HG03280 (cell line): ENCODE results near the gene TMA16.

ENCODE experiments used
- ATAC-seq: cut with Tn5 transposase; IDR thresholded peaks from one replicate; pipeline ENCODE4 v1.9.1; 2021; ENCODE audit warnings: mild to moderate bottlenecking, moderate library complexity; ENCODE audit not compliant: unreplicated experiment

The TMA16 gene

DNA sequence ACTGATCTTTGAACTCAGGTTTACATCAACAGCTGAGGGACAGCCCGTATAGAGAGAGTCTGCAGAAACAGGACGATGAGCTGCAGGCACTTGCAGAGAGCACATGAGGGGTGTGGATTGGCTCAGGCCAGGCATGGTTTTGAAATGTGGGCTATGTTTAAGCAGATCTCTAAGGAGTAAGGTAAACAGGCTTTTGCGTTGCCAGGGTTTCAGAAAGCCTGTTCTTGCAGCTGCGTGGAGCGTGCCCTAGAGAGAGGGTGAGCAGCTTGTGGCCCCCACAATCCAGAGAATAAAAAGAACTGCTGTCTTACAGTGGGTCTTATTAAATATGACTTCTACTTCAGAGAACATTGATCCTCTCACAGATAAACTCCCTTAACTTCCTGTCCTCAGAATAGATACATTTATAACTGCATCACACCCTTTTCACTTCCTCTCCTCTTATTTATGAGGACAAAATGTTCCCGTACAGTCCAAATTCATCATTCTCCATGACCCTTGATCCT, 64.1 kb downstream of the TMA16 start:
- ATAC-seq, result peak; percentile 61

DNA sequence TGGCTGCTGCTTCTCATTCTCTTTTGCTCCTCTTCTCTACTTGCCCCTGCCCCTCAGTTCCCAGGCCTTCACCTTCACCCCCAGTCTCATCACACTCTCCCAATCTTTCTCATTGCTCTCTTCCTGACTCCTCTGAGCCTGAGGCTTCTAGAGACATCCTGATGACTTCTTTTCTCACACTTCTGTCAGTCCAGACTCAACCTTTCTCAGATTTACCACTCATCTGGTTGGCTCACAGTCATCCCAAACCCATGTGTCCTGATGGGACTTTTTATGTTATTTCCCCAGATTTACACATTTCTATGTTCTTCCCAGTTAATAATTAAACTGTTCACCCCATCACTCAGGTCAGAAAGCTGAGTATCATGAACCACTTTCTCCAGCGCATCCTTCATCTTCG, 68.0 kb downstream of the TMA16 start:
- no peak for ATAC-seq

DNA sequence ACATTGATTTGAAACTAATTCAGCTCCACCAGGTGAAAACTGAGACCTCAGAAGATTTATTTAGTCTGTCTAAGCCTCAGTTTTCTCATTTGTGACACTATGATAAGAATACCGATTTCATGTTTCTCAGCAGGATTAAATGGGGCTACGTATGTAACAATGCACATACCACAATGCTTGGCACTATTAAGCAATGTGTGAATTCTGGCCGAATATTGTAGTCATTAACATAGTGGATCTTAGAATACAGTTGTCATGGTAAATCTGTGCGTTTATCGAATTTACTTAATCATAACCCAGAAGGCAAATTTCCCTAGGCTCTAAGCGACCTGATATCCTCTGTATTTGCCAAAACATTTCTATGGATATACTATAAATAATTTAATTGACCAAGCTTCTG, 69.1 kb downstream of the TMA16 start:
- no peak for ATAC-seq

DNA sequence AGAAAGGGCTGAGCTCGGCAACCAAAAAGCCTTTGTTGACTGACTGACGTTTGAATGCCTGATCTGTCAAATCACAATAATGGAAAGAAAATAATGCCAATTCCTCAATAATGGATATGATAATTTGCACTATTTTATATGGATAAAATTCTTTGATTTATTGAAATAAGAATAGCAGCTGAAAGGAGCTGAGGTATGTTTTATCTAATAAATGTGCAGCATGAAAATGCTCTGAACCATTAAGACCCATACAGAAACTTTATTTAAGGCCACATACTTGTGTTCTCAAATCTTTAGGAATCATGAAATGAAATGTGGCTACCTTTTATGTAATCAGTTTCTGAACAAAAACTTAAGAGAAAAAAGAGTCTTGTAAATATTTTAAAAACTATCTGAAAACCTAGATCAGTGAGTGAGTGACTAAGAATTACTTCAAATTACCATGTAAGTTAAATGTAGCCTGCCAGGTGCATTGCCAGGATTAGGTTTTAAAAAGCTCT, 69.8 kb downstream of the TMA16 start:
- no peak for ATAC-seq

DNA sequence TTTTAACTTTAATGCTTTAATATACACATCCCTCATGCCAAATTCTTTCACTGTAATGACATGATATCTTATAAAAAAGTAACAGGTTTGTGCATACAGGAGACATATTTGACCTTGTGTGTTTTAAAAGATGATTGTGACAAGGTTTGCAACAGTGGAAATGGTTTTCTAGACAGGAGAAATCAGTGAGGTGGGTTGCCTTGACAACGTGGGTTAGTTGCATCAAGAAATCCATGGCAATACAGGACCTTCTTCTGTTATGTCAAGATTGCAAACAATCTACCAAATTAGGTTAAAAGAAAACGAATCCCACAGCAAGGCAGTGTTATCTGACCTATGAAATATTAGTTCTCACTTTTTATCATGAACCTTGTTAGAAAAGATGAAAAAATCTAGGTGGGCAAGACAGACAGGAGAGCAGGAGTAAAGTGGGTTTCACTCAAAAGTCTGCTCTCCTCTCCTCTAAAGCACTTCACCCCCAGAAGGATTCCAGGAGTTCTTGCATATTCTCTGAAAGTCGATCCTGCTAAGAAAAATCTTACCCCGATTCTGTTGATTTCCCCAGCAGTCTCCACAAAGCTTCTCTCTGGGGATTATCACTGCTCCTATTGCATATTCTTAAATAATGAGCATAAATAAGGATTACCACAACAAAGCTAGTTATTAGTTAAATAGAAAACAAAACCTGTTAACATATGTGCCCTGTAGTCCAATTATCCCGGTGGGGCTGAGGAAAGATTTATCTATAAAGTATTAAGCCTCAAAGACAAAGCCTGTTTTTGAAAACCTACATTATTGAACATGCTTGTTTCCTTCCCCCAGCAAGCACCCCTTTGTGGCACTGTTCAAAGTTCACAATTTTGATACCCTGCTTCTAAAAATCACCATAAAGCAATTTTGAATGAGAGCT, 71.0 kb downstream of the TMA16 start:
- ATAC-seq, result no peak

DNA sequence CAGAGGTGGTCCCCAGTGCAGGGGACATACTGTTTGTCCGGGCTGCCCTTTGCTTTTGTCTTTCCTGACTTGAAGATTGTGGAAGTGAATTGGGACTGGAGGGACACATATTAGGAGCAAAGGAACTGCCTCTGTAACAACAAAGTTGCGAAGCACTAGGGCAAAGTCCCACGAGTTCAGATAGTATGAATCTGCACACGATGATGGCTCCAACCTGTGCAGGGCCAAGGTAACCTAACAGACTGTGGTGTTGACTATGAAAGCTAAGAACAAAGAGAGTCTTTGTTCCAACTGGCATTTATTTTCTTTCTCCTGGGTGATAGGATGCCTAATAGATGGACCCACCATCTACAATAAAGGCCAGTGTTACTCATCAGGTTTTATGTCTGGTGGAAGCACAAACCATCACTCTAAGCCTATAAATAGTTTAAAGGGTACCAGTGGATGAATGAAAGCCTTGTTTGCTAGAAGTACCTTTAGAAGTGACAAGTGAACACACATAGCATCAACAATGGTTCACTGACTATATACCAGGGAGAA, 71.8 kb downstream of the TMA16 start:
- ATAC-seq, result no peak

DNA sequence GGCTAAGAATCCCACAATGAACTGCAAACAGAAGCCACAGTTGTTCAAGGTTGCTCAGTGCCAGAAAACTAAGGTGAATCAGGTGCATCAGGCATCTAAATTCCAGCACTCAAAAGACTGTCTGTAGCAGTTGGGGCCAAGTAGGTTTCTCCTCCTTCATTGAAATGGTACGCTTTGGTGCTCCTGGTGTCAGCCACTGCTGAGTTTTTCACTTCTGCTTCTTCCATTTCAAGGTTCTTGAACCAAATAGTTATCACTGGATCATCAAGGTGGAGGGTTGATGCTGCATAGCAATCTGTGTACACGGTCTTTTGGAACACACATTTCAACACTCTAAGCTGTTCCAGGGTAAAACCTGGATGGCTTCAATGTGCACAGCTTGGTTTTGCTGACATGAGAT, 74.4 kb downstream of the TMA16 start:
- peak; percentile 68 for ATAC-seq
